AG10803 (cell line): ENCODE results near the gene KRT81.
"Not testable (repeated sequence)": the region's sequence is repeated elsewhere in the genome, so short reads cannot be mapped to it uniquely, and the experiment has no call there.

Source experiments
- DNase-seq: peaks from one replicate; pipeline ENCODE4 v3.0.0; 2010; ENCODE audit warnings: low read depth
- H3K4me3 ChIP-seq: 2 replicates; pipeline ENCODE4 v1.5.1; 2011; ENCODE audit warnings: mild to moderate bottlenecking, low read length, control low read depth
- TF ChIP-seq, protein P1 (sequence below): conservative IDR thresholded peaks from 2 replicates; pipeline ENCODE4 v1.5.1; 2011; ENCODE audit warnings: mild to moderate bottlenecking, low read length, control low read depth, inconsistent platforms

KRT81 gene

DNA sequence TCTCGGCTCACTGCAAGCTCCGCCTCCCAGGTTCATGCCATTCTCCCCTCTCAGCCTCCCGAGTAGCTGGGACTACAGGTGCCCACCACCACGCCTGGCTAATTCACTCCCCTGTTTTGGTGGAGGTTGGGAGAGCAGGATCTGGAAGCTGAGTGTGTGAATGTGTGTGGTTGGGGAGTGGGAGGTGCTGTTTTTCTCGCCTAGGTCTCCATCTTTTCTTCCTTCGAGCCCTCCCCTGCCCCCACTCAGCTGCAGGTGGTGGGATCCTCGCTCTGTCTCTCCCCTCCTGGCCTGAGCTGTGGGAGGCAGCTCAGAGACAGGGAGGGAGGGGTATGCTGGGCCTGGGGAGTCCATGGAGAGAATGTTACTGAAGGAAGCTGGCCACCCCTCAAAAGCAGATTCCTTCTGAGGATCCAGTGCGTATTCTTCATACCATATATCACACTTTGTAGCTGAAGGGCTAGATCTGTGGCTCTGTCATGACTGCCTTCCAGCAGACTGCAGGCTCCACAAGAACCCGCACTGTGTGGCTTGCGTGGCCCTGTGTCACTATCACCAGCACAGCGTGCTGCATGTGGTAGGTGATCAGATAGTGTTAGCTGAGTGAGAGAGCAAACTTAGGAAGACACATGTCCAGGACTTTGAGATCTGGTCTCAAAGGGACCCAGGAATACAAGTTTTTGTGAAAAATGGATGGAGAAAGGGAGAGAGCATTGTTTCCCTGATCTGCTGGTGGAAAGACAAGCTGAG lies 27.1 kb upstream of the KRT81 start:
- H3K4me3 ChIP-seq: no peak overlapping the region
- no peak for DNase-seq
- TF ChIP-seq, protein P1, sequence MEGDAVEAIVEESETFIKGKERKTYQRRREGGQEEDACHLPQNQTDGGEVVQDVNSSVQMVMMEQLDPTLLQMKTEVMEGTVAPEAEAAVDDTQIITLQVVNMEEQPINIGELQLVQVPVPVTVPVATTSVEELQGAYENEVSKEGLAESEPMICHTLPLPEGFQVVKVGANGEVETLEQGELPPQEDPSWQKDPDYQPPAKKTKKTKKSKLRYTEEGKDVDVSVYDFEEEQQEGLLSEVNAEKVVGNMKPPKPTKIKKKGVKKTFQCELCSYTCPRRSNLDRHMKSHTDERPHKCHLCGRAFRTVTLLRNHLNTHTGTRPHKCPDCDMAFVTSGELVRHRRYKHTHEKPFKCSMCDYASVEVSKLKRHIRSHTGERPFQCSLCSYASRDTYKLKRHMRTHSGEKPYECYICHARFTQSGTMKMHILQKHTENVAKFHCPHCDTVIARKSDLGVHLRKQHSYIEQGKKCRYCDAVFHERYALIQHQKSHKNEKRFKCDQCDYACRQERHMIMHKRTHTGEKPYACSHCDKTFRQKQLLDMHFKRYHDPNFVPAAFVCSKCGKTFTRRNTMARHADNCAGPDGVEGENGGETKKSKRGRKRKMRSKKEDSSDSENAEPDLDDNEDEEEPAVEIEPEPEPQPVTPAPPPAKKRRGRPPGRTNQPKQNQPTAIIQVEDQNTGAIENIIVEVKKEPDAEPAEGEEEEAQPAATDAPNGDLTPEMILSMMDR: no peak

DNA sequence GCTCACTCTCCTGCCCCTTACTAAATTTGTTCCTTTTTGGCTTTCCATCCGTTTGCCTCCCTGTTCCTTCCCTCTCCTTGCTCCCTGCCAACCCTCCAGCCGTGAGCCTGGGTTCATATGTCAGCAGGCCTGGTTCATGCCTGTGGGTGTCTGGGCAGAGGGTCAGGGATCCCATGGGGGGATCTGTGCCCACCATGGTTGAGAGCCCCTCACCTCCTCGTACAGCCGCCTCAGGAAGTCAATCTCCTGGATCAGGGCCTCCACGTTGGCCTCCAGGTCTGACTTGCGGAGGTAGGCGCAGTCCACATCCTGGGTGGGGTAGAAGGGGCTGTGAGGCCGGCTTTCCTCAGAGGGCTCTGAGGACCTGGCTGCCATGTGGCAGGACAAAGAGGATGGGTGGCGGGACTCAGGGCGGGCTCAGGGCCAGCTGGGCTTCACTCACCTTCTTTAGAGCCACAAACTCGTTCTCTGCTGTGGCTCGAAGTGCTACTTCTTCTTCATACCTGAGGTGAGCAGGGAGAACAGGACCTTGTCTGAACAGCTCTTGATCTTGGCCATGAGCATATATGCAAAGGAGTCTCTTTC lies 26.2 kb upstream of the KRT81 start:
- H3K4me3 ChIP-seq: no peak overlapping the region
- DNase-seq: no peak

DNA sequence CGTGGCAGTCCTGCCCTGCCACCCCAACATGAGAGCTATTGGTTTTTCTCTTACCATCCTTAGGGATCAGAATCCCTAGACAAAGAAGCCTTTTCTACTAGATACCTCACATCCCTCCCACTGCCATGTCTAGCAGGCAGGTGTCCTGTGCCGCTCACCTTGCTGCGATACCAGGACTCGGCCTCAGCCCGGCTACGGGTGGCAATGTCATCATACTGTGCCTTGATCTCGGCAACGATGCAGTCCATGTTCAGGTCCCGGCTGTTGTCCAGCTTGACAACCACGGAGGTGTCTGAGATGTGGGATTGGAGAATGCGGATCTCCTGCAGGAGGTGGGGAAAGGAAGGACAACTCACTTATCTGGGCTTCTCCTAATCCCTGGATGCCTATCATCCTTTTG lies 25.4 kb upstream of the KRT81 start:
- TF ChIP-seq, protein P1: no peak

More for the DNA sequence above, 26.2 kb upstream of the KRT81 start:
- TF ChIP-seq, protein P1: no peak

DNA sequence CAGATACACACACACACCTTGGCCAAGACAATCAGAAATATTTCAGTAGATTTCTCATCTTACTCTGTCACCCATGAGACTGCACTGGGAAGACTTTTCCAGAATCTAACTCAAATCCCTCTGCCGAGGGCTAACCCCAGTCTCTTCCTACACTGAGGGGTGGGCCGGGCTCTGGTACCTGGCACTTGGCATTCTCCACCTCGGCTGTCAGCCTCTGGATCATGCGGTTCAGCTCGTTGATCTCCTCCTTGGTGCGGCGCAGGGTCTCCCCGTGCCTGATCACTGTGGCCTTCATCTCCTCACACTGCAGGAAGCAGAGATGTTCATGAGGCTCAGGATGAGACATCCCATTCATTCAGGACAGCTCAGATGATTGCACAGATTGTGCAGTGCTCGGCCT lies 25.0 kb upstream of the KRT81 start:
- no peak for DNase-seq
- no peak overlapping the region for H3K4me3 ChIP-seq
- TF ChIP-seq, protein P1: no peak

More for the DNA sequence above, 25.4 kb upstream of the KRT81 start:
- DNase-seq: no peak
- H3K4me3 ChIP-seq: no peak overlapping the region

DNA sequence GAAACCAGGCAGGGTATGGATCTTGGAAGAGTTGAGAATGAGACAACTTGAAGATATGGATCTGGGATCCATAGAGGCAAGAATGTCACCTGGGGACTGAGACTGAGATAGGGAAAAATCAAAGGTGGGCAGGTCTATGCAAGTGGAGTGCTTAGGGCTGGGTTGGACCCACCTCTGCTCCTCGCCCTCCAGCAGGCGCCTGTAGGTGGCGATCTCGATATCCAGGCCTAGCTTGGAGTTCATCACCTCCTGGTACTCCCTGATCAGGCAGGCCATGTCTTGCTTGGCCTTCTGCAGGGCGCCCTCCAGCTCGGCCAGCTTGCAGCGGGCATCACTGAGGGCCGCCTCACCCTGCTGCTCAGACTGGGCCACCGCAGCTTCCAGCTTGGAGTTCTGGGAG lies 24.4 kb upstream of the KRT81 start:
- TF ChIP-seq, protein P1: peak; percentile 24
- not testable (repeated sequence) for H3K4me3 ChIP-seq, DNase-seq

DNA sequence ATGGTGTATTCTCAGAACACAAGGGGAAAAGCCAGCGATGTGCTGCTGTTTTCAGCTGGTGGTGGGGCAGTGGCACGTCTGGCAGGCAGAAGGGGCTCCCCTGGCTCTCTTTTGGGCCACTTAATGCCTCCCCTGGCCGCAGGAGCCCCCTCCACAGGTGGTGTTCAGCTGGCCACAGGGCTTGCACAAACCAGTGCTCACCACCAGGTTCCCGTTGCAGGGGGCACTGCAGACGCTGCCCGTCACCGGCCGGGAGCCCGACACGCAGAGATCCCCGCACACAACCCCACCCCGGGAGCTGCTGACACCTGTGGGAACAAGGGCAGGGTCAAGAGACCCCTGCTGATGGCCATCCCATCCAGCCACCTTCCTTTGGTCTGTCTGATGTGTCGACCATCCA lies 23.2 kb upstream of the KRT81 start:
- no peak for DNase-seq
- TF ChIP-seq, protein P1: no peak
- no peak overlapping the region for H3K4me3 ChIP-seq

DNA sequence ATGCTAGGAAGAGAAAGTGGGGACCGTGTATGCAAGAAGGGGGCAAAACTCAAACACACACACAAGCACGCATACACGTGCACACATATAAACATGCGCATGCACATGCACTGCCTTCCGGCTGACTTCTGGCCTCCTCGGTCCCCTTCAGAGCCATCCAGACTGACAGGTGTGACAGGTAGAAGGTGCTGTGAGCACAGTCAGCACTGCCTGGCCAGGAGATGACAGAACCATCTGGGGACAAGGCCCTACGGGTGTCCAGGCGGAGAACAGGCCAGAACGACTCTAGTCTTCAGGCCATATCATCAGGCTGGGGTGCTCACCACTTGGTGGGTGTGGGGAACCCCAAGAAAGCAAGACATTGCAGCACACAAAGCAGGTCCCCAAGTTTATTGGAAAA lies 22.6 kb upstream of the KRT81 start:
- TF ChIP-seq, protein P1: no peak
- H3K4me3 ChIP-seq: no peak overlapping the region
- DNase-seq: no peak
